ENCODE results near the gene SLC25A12. TPM values are rescaled to one million over a fixed set of nuclear protein-coding genes. Genes with fewer than 3 reads are reported as not detected.

Gene SLC25A12
- total and polyA plus RNA-seq, 11 donors = 45.8 to 128 (median 117) TPM

DNA sequence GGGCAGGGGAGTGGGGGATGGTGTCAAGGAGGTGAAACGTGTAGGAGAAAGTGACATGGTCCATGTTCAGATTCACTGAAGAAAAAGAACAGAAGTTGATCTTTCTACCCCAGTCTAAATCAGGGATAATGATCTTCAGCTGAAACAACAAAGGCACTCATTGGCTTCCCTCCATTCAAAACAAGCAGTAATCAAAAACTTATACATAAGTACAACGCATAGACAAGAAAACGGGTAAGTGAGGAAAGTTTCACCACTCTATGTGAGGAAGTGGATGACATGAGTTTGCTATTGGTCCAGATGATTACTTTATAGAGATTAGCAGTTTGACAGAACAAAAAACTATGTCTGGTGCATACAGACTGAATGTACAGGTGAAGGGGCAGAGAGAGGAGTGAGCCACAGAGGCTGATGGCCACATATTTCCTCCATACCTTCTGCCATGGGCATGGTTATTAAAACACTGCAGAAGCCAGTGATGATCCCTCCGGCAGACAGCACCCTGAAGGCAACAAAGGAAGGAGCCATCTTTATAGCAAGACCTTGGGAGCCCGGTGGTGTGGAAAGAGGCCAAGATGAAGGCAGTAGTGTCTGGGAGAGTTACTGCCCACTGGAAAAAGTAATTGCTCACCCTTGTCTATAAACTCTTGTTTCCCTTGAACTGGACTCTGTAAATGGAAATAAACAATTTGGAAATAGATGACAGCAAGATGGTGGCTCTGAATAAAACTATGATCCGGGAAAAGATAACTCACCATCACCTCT is 57.7 kb downstream of the SLC25A12 start:
- ATAC-seq (no peak), DNase-seq (no peak)
- Histone ChIP-seq H3K36me3 (peaks cover 0 to 92% (median 67%) of the 10 kb centered on the region in 9 donors), H3K9me3 (peaks cover 0 to 4% (median 0%) of the 10 kb centered on the region in 12 donors), H3K27me3 (no peaks in the 10 kb centered on the region), H3K27ac (no peak overlapping the region), H3K4me1 (peaks cover 0 to 12% (median 0%) of the 10 kb centered on the region in 12 donors), H3K4me3 (no peak overlapping the region)
- intact Hi-C loops (cut with DNase I) = no loop called here
- TF ChIP-seq POLR2A (IDR thresholded peaks at IDR 0.05) = no peak
- TF ChIP-seq, protein P1, sequence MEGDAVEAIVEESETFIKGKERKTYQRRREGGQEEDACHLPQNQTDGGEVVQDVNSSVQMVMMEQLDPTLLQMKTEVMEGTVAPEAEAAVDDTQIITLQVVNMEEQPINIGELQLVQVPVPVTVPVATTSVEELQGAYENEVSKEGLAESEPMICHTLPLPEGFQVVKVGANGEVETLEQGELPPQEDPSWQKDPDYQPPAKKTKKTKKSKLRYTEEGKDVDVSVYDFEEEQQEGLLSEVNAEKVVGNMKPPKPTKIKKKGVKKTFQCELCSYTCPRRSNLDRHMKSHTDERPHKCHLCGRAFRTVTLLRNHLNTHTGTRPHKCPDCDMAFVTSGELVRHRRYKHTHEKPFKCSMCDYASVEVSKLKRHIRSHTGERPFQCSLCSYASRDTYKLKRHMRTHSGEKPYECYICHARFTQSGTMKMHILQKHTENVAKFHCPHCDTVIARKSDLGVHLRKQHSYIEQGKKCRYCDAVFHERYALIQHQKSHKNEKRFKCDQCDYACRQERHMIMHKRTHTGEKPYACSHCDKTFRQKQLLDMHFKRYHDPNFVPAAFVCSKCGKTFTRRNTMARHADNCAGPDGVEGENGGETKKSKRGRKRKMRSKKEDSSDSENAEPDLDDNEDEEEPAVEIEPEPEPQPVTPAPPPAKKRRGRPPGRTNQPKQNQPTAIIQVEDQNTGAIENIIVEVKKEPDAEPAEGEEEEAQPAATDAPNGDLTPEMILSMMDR (IDR thresholded peaks at IDR 0.05) = no peak
- WGBS, 4 donors = 86 to 91% (median 88%) methylated on average over 6 of the region's 6 CpGs

DNA sequence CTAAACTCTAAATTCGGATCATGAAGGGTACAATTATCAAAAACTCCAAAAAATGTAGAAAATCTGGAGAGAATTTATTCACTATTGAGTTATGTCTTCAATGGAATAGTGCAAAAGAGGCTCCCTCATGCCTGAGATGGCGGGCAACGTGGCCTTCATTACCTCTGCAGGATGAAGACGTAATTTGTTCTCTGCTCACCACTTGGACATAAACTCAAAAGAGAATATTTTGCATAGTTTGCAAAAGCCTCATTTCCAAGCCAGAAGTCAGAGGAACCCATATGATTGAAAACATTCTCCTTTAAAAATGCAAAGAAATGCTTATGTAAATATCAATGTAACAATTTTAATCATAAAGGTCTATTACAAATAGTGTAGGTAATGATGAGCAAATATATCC is 58.7 kb downstream of the SLC25A12 start:
- WGBS, 4 donors = 95 to 97% (median 96%) methylated on average over 4 of the region's 4 CpGs
- TF ChIP-seq, protein P1 (IDR thresholded peaks at IDR 0.05) = no peak
- TF ChIP-seq POLR2A (IDR thresholded peaks at IDR 0.05) = no peak
- Histone ChIP-seq H3K36me3 (peaks cover 0 to 92% (median 69%) of the 10 kb centered on the region in 9 donors), H3K4me3 (no peak overlapping the region), H3K27ac (no peak overlapping the region), H3K4me1 (peaks cover 0 to 12% (median 0%) of the 10 kb centered on the region in 12 donors), H3K9me3 (peaks cover 0 to 4% (median 0%) of the 10 kb centered on the region in 12 donors), H3K27me3 (no peaks in the 10 kb centered on the region)
- DNase-seq = no peak
- intact Hi-C loops (cut with DNase I) = no loop called here
- no peak for ATAC-seq

DNA sequence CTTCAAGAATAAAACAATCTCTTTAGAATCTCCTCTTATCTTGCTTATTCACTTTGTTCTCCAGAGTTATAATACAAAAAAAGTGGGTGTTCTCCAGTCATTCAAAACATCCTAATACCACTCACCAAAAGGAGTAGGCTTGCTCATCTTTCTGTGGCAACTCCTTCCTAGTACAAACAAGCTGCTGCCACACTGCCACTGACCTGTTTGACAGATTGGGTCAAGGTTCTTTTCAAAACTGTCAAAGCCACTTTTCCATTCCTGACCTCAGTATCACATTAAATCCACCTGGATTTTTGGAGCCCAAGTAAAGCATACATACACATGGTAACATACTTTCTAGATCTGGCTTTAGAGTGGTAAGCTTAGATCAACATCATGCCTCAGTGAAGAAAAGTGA is 59.8 kb downstream of the SLC25A12 start:
- Histone ChIP-seq H3K4me3 (no peak overlapping the region), H3K4me1 (peaks cover 0 to 12% (median 0%) of the 10 kb centered on the region in 12 donors), H3K27ac (no peak overlapping the region), H3K36me3 (peaks cover 0 to 98% (median 80%) of the 10 kb centered on the region in 9 donors), H3K27me3 (no peaks in the 10 kb centered on the region), H3K9me3 (peaks cover 0 to 4% (median 0%) of the 10 kb centered on the region in 12 donors)
- intact Hi-C loops (cut with DNase I) = no loop called here
- DNase-seq = no peak
- no peak for TF ChIP-seq POLR2A (IDR thresholded peaks at IDR 0.05)
- TF ChIP-seq, protein P1 (IDR thresholded peaks at IDR 0.05) = no peak
- no peak for ATAC-seq

DNA sequence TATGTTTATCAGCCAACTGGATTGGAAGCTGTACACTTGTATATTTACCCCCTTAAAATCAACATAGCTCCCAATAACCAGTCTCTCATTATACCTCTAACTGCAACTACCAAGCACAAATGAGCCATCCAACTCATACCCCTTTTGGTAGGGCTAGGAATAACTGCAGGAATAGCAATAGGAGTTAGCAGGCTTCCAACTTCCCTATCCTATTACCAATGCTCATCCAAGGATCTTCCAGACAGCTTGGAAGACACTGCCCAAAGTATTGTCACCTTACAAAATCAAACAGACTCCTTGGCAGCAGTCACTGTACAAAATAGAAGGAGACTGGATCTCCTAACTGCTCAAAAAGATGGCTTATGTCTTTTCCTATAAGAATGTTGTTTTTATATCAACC is 61.6 kb downstream of the SLC25A12 start:
- TF ChIP-seq, protein P1 (IDR thresholded peaks at IDR 0.05) = no peak
- no peak for TF ChIP-seq POLR2A (IDR thresholded peaks at IDR 0.05)
- no peak for DNase-seq

More for the DNA sequence above, 61.6 kb downstream of the SLC25A12 start:
- ATAC-seq = no peak
- Histone ChIP-seq H3K36me3 (peaks cover 0 to 99% (median 80%) of the 10 kb centered on the region in 9 donors), H3K9me3 (peaks cover 0 to 4% (median 0%) of the 10 kb centered on the region in 12 donors), H3K27me3 (no peaks in the 10 kb centered on the region), H3K4me1 (peaks cover 0 to 6% (median 0%) of the 10 kb centered on the region in 12 donors), H3K4me3 (no peak overlapping the region), H3K27ac (no peak overlapping the region)
- intact Hi-C loops (cut with DNase I) = no loop called here
